A549 (cell line): Measurements from ENCODE around the gene GARNL3.
A peak's percentile ranks its signal among the peaks of the same experiment; 100 is the strongest.

ENCODE experiments used
- CTCF ChIP-seq: fragments of >200 bp; sonication (Bioruptor Twin); formaldehyde crosslinking; IDR thresholded peaks from 3 replicates; pipeline ENCODE4 v1.5.1; 2016
- TF ChIP-seq, protein P1 (sequence below): fragments of 450-650 bp; IDR thresholded peaks from 2 replicates; pipeline ENCODE4 v1.6.1; 2014; ENCODE audit warnings: antibody characterized with exemption

DNA sequence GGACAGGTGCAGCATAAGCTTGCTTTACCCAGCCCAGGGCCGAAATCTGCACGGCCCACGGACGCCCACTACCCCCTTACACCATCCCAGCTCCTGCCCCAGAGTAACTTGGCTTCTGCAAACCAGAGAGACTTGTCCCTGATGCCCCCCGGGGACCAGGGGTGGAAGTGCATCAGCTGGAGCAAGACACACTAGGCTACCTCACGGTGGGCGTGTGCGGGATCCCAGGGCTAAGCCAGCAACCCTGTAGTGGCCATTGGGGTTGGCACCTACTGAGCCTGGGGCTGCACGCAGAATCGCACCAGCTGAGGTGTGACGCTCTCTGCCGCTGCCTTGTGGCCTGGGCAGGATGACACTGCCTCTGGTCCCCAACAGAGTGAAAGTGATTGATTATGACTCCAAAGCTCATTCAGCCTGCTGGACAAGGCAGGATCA is 153.5 kb downstream of the GARNL3 start:
- peak; percentile 20; the same call in 2 of the 3 replicates for TF ChIP-seq CTCF
- TF ChIP-seq, protein P1, sequence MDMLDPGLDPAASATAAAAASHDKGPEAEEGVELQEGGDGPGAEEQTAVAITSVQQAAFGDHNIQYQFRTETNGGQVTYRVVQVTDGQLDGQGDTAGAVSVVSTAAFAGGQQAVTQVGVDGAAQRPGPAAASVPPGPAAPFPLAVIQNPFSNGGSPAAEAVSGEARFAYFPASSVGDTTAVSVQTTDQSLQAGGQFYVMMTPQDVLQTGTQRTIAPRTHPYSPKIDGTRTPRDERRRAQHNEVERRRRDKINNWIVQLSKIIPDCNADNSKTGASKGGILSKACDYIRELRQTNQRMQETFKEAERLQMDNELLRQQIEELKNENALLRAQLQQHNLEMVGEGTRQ, result no peak
